Activated T-helper 9 cell treated with anti-CD3 and anti-CD28 coated beads, Interleukin-2, amount 50 U/mL, for 16 hours (primary cell): ENCODE measurements around the gene SPG11.
"Not testable (repeated sequence)": the region's sequence is repeated elsewhere in the genome, so short reads cannot be mapped to it uniquely, and the experiment has no call there.

Experiments
- DNase-seq: peaks from one replicate; pipeline ENCODE4 v3.0.0-alpha.2; 2020; ENCODE audit warnings: low read depth

SPG11 gene

DNA sequence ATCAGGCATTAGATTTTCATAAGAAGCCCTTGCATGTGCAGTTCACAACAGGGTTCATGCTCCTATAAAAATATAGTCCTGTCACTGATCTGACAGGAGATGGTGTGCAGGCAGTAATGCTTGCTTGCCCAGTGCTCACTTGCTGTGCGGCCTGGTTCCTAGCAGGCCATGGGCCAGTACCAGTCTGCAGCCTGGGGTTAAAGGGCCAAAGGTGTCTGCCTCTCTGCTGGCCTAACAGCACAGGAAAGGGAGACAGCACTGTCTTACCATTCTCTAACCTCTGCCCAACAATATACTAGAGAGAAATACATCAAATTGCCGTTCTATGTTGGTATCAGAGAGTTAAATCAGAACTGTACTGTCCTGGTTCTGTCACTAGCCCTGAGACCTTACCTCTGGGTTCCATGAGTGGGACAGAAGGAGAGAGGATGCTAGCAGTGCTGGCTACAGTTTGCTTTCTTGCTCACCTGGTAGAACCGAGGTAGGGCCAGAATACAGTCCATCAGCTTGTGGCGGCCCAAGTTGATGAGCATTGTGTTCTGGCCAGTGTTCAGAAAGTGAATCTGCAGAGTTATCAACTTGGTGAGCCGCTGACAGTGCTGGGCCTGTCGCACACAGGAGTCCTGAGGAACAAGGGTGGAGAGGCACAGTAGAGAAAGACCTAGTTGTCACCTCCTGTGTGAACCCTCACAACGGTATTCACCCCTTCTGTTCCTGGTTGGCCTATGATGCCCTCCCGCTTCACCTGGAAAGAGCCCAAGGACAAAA is 97.9 kb downstream of the SPG11 start:
- no peak for DNase-seq

DNA sequence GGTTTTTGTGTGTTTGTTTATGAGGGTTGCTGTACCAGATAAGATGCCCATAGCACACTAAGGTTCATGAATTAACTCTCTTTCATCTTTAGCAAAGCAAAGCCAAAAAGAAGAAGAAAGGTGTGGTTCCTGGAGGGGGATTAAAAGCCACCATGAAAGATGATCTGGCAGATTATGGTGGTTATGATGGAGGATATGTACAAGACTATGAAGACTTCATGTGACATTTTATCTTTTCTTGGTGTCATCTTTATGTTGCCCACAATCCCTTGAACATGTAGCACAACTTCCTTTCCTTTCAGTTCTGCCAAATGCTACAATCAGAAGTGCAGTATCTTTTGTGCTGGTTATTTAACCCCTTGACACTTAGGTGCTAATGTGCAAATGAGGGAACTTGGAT is 102.5 kb downstream of the SPG11 start:
- DNase-seq: not testable (repeated sequence)

DNA sequence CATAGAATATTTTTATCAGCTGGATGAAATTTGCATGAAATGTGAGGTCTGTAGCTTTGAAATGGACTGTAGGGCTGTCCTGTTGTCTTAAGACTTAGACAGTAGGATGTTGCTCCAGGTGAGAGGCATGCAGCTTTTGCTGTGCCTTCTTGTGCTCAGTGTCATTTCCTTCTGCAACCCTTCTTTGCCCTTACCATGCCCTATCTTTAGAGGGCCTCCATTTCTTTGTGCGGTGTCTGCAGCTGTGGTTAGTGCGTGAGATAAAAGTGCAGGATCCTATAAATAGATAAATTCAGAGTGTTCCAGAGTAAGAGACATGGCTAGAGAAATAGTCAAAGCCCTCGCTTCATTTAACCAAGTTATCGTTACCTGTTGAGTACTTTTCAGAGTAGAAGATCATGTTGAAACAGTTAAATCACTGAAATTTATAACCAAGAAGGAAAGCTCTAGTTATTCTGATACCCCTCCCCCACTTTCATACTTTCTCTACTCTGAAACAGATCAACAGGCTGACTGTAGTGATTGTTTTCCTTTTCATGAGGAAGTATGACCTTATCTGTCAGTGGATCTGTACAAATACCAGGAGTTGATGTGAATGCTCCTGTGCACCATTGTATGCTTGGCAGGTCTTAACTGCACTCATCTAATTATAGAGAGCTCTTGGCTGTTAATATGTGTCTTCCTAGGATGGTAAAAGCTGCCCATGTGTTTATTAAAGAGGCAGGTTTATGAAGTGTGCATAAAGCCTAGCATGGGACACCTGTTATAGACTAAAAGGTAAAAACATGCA is 108.3 kb downstream of the SPG11 start:
- no peak for DNase-seq

DNA sequence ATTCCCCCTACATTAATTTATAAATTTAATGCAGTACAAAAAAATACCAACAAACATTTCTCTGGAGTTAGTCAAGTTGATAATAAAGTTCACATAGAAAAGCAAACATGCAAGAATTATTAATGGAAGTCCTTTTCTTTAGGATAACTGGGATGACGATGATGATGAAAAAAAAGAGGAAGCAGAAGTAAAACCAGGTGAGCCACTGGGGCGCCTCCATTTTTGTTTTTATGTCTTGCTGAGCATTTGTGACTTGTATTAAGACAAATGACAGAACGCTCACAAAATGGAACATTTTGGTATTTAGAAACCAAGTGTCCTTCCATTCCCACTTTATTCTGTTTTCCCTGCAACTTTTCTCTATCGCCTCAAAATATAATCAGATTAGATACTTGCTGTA is 112.7 kb downstream of the SPG11 start:
- no peak for DNase-seq

DNA sequence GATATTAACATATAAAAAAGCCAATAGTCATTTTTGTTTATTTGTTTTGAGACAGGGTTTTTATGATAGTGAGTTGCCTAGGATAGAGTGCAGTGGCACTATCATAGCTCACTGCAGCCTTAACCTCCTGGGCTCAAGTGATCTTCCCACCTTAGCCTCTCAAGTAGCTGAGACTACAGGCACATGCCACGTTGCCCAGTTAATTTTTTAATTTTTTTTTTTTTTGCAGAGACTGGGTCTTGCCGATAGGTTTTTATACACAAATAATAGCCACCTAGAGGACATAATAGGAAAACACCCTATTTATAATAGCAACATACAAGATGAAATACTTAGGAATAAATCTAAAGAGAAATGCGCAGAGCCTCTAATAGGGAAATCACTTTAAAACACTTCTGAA is 113.2 kb downstream of the SPG11 start:
- no peak for DNase-seq

DNA sequence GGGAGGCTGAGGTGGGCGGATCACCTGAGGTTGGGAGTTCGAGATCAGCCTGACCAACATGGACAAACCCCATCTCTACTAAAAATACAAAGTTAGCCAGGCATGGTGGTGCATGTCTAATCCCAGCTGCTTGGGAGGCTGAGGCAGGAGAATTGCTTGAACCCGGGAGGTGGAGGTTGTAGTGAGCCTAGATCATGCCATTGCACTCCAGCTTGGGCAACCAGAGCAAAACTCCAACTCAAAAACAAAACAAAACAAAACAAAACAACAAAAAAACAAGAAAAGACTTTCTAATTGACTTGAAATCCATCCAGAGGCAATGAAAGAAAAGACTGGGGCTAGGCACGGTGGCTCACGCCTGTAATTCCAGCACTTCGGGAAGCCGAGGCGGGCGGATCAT is 114.3 kb downstream of the SPG11 start:
- not testable (repeated sequence) for DNase-seq

DNA sequence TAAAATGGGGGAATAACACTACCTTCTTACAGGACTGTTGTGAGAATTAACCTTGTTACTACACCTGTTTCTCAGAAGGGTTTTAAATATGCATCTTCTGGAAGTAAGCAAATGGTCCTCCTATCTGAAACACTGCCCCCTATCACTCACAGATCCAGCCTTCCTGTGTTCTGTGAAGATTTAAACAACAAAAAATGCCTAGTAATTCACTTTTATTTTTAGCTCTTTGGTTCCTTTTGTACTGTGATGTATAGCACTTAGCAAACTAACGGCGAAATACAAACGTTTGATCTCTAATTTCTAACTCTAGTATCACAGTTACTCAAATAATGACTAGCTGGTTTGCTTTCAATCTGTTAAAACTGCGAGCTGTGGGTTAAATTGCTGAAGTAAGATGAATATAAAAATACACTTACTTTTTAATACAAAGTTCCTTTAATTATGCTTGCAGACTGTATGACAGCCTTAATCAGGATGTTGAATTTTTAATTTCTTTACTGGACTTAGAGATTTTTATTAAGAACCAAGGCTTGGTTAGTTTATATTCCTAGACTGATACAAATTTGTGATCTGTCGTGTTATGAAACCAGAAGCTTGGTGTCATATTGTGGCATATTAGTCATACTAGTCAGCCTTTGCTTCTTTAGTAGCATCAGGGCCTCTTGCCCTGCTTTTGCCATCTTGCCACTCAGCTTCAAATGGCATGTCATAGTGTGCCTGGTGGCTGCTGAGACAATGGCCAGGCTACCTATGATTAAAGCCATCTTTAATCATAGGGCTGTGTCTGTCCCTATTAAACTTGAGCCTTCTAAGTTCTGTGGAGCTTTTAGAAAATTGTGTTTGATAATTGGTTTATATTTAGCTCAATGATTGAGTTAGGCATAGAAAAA is 117.3 kb downstream of the SPG11 start:
- DNase-seq: peak; percentile 17

DNA sequence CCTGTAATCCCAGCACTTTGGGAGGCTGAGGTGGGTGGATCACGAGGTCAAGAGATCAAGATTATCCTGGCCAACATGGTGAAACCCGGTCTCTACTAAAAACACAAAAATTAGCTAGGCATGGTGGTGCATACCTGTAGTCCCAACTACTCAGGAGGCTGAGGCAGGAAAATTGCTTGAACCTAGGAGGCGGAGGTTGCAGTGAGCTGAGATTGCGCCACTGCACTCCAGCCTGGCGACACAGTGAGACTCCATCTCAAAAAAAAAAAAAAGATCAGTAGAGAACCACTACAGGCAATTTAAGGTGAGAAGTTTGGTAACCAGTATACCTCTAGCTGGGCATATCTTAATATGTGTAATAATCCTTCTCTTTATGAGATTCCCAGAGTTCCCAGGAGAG is 118.7 kb downstream of the SPG11 start:
- DNase-seq: not testable (repeated sequence)

DNA sequence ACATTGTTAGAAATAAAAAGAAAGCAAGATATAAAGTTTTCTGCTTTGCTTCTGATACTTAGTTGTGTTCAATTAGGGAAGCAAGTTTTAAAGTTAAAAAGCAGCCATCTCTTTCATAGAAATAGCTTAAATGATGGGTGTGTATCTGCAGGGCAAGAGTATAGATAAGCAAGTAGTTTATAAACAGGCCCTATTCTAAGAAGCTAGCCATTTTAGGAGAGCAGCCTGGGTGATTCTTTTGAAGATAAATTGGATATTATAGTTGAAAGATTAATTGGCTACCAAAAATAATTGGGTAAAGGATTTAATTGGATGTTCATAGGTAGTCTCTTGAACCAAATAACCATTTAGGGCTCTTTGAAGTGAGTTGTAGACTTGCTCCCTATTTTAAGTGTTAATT is 120.9 kb downstream of the SPG11 start:
- DNase-seq: no peak

DNA sequence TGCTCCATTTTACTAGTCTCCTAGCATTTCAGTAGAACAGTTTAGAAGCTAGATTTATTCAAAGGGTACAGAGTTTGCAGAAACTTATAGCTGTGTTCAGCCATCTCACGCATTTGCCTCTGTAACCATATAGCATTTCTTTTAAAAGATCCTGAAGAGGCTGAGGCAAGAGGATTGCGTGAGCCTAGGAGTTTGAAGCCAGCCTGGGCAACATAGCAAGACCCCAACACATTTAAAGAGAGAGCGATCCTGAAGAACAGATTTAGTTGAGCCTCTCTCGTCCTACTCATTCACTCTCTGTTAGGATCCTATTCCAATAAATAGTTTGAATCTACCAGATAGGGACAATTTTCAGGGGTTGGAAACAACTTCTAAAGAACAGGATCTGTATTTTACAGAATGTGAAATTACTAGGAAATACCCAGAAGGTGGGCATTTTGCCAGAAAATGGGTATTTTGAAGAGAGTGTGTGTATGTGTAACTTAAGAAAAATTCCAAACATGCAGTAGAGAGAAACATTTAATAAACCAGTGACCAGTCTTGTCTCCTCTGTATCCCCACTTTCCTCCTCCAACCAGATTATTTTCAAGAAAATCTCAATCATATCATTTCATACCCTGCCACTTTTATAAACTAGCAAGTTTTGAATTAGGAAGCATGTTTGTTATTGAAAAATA is 122.0 kb downstream of the SPG11 start:
- DNase-seq: no peak

DNA sequence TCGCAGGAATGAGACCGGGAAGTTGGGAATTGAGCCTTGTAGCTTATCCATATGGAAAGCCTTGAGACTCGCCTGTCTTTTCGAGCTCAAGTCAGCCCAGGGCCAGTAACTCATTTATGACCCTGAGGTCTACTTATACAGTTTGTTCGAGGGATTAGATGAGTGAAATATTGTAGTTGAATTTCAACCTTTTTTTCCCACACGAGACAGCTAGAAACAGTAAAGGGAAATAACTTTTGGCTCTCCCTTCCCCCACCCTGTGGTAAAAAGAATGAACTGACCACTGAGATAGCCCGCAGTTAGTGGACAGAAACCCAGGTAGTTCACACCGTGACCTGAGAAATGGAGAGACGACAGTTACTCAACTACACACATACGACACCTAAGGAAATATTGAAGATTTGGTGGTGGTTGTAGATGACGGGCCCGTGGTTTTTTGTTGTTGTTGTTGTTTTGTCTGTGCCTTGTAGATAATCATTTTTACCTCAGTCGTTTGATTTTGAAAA is 125.7 kb downstream of the SPG11 start:
- DNase-seq: no peak

DNA sequence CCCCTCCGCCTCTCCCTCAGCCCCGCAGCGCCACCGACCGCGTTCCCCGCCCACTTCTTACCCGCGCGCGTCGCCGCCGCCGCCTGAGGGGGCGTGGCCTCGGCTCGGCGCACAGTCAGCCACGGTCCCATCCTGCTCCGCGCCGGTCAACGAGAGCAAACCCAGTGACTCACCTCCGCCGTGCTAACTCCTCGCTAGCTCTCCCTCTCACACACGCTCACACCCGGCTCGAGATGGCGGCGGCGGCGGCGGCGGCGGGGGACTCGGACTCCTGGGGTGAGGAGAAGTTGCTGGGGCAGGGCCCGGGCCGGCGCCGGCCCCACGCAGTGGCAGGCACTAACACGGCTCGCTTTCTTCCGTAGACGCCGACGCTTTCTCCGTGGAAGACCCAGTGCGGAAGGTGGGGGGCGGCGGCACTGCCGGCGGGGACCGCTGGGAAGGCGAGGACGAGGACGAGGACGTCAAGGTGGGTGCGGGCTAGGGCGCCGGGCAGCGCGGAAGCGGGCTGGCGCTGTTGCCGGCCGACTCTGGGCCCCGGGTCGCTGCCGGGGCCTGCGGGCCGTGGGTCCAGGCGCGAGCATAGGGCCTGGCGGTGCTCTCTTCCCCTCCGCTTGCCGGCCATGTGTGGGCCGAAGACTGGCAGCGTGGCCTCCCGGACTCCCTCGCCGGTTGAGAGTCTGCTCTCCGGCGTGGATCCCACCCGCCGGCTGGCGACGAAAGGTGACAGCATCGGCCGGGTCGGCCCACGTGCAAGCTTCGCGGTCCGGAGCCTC is 126.3 kb downstream of the SPG11 start, which contains the start of gene EIF3J:
Gene EIF3J, plus strand, starts transcription at position 186 of the 773 bp plus-strand sequence. Its CDS starts 48 bp downstream, at position 234.
- DNase-seq: peak; percentile 92

DNA sequence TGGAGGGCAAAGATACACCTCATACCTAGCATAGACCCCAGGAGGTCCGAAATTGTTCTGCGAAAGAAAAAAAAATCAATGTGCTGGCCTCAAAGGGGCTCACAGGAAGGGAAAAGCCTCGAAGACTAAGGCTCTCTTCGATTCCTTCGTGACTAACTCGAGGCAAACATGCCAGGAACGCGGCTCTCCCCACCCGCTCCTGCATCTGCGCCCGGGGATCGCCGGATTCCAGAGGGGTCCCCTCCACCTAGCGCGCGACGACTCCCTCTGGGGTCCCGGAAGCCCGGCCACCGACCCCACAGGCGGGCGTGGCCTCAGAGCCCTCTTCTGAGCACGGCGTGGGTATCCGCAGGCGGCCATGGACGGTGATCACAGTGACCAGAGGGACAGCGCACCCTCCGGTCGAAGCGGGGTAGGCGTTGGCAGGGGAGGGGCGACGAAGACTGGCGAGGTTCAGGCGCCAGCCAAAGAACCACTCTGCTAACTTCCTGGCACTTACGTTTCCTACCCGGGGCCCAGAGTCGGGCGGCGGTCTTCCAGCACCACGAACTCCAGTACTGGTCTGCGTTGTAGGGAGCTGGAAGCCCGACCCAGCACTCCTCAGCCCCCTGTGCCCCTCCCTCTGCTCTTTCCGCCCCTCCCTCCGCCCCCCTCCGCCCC is 127.0 kb downstream of the SPG11 start:
- DNase-seq: no peak

DNA sequence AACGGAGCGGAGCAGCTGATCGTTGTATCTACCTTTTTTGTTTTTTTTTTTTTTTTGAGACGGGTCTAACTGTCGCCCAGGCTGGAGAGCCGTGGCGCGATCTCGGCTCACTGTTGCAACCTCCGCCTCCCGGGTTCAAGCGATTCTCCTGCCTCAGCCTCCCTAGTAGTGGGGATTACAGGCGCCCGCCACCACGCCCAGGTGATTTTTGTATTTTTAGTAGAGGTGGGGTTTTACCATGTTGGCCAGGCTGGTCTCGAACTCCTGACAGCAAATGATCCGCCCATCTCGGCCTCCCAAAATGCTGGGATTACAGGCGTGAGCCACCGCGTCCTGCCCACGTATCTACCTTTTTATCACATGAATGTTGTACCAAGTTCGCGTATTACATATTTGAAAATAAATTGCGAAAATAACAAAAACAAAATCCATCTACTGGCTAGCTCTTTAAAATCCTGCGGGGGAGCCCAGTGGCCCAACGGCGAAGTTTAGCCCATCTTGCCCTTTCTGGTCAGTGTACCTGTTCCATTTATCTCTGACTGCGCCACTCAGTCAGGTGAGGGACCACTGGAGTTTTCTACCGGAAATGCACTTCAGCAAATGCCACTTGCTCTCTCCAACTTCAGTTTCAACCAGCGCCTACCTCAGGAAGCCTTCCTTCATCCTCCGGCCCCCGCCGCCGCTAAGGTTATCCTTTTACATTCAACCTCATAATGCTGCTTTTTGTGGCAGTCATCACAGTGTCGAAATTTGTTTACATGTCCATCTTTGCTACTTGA is 127.8 kb downstream of the SPG11 start:
- peak; percentile 13 for DNase-seq

DNA sequence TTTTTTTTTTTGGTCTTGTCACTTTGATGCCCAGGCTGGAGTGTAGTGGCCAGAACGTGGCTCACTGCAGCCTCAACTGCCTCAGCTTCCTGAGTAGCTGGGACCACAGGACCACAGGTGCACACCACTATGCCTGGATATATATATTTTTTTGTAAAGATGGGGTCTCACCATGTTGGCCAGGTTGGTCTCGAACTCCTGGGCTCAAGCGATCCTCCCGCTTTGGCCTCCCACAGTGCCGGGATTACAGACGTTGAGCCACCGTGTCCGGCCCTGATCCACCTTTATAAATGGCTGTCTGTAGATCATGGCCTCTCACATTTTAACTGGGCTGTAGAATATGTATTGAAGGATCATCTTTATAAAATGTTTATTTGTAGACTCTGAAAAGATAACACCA is 128.4 kb downstream of the SPG11 start:
- DNase-seq: no peak

DNA sequence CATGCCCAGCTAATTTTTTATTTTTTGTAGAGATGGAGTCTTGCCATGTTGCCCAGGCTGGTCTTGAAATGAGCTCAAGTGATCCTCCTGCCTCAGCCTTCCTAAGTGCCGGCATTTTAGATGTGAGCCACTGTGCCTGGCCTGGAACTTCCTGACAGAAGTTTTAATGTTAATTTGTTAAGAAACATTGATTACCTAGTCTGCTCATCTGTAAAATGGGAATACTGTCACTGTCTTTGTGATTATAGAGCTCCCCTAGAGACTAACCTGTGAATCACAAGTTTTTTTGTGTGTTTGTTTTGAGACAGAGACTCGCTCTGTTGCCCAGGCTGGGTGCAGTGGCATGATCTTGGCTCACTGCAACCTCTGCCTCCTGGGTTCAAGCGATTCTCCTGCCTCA is 130.8 kb downstream of the SPG11 start:
- DNase-seq: no peak

DNA sequence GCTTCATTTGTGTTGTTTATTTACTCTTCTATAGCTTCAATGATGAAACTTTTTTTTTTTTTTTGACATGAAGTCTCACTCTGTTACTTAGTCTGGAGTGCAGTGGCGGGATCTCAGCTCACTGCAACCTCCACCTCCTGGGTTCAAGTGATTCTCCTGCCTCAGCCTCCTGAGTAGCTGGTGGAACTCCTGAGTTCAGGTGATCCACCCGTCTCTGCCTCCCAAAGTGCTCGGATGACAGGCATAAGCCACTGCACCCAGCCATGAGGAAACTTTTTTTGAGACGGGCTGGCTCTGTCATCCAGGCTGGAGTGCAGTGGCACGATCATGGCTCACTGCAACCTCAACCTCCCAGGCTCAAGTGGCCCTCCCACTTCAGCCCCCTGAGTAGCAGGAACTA is 131.2 kb downstream of the SPG11 start:
- DNase-seq: not testable (repeated sequence)

DNA sequence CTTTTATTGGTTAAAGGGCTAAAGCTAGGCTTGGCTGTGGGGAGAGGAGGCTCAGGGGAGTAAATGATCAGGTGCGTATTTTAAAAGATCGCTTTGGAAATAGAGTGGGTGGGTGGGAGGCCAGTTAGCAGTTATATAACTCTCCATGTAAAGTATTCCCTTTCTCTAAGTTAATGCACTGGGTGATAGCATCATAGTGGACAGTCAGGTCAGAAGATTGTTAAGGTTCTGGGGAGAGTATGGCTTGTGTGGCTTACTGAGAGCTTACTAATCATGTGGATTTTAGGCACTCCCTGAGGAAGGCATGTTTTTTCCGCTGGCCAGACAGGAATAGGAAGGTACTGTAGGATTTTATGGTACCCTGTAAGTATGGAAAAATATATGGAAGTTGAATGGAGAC is 132.8 kb downstream of the SPG11 start:
- DNase-seq: no peak

DNA sequence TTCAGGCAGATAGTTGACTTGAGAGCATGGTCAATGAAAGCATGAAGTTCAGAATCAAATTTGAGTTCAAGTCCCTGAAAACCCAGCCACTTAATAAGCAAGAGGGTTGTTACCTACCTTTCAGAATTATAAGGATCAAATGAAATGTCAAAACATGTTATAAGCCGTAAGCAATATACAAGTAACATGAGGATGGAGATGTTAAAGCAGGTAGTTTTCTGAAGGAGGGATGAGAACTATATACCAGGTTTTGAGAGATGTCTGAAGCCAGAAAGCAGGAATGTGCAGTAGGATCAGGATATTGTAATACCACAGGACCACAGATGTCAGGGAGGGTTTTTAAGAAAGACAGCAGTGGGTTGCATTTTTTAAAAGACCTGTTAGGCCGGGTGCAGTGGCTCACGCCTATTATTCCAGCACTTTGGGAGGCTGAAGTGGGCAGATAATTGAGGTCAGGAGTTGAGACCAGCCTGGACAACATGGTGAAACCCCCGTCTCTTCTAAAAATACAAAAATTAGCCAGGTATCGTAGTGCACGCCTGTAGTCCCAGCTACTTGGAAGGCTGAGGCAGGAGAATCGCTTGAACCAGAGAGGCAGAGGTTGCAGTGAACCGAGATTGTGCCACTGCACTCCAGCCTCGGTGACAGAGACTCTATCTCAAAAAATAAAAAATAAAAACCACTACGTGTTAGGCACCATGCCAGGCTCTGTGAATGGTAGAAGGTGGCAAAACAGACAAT is 133.4 kb downstream of the SPG11 start:
- DNase-seq: no peak
